ENCODE measurements around the gene CERS5. TPM values are rescaled to one million over a fixed set of nuclear protein-coding genes. Genes with fewer than 3 reads are reported as not detected.

Gene CERS5
- total RNA-seq, 2 experiments from 2014 or later = 27.6 to 36.9 TPM

GRCh38 chr12:50088577-50089335 is 78.4 kb downstream of the CERS5 start:
- POLR2A ChIA-PET = interaction anchor here (0.5 to 2.4 kb wide), 3 partner anchors 12 to 59 kb away, joined by 3 to 14 read pairs (median 8); partner anchors contain the start of gene COX14

GRCh38 chr12:50087995-50088394 is 79.2 kb downstream of the CERS5 start:
- Histone ChIP-seq H2AFZ (ENCODE audit: low read length) (no peak overlapping the region), H3K9me2 (ENCODE audit: insufficient read depth, low read length) (no peaks in the 10 kb centered on the region), H3K4me3 (ENCODE audit: low read depth, low read length, poor library complexity, severe bottlenecking) (no peak overlapping the region), H3K9me3 (ENCODE audit: low read length) (no peaks in the 10 kb centered on the region), H3K27ac (ENCODE audit: low read depth, low read length, poor library complexity, severe bottlenecking) (peak overlapping the region; percentile 17), H3K36me3 (ENCODE audit: insufficient read depth, low read length) (peaks cover 63% of the 10 kb centered on the region), H4K20me1 (ENCODE audit: insufficient read depth, low read length) (0 out of 2 replicates have a peak, but pooled peaks cover 3% of the 10 kb centered on the region), H3K4me1 (ENCODE audit: insufficient read depth, low read length, poor library complexity, severe bottlenecking) (peaks cover 38% of the 10 kb centered on the region), H3K79me2 (ENCODE audit: insufficient read depth, low read depth, low read length) (peaks cover 16% of the 10 kb centered on the region; the same call in 1 of the 2 replicates), H3K4me2 (ENCODE audit: low read length) (peak overlapping the region; percentile 16)
- TF ChIP-seq CTCF (conservative IDR thresholded peaks at IDR 0.05; ENCODE audit: low read length) (no peak), EZH2phosphoT487 (IDR thresholded peaks at IDR 0.05; ENCODE audit: borderline replicate concordance, low read depth, low read length) (no peak)
- BruUV-seq (replicated peaks) = no TSS peak
- ChIA-PET CTCF (ENCODE audit: unreplicated experiment) (interaction anchor here (1.5 kb wide), 1 partner anchor 23 kb away, joined by 10 read pairs; no protein-coding TSS in a partner anchor), POLR2A (interaction anchor here (0.5 to 2.4 kb wide), 4 partner anchors 13 to 60 kb away, joined by 3 to 14 read pairs (median 6); partner anchors contain the start of gene COX14)
- intact Hi-C loops (cut with micrococcal nuclease; ENCODE audit: unreplicated experiment) = loop anchor here (2.0 kb wide), 1 partner anchor 87 kb away; no protein-coding TSS in a partner anchor
- no peak for DNase-seq (ENCODE audit: low spot score)

More at GRCh38 chr12:50088577-50089335, 78.4 kb downstream of the CERS5 start:
- Histone ChIP-seq H4K20me1 (ENCODE audit: insufficient read depth, low read length) (0 out of 2 replicates have a peak, but pooled peaks cover 3% of the 10 kb centered on the region), H3K27ac (ENCODE audit: low read depth, low read length, poor library complexity, severe bottlenecking) (peak overlapping the region; percentile 17), H3K9me2 (ENCODE audit: insufficient read depth, low read length) (no peaks in the 10 kb centered on the region), H2AFZ (ENCODE audit: low read length) (no peak overlapping the region), H3K36me3 (ENCODE audit: insufficient read depth, low read length) (peaks cover 70% of the 10 kb centered on the region), H3K4me2 (ENCODE audit: low read length) (peak overlapping the region; percentile 16), H3K4me3 (ENCODE audit: low read depth, low read length, poor library complexity, severe bottlenecking) (no peak overlapping the region), H3K9me3 (ENCODE audit: low read length) (no peaks in the 10 kb centered on the region), H3K79me2 (ENCODE audit: insufficient read depth, low read depth, low read length) (peaks cover 16% of the 10 kb centered on the region; the same call in 1 of the 2 replicates), H3K4me1 (ENCODE audit: insufficient read depth, low read length, poor library complexity, severe bottlenecking) (peaks cover 33% of the 10 kb centered on the region)
- no peak for TF ChIP-seq EZH2phosphoT487 (IDR thresholded peaks at IDR 0.05; ENCODE audit: borderline replicate concordance, low read depth, low read length)
- TF ChIP-seq CTCF (conservative IDR thresholded peaks at IDR 0.05; ENCODE audit: low read length) = peak; percentile 99
- BruUV-seq (replicated peaks) = no TSS peak
- intact Hi-C loops (cut with micrococcal nuclease; ENCODE audit: unreplicated experiment) = loop anchor here (2.0 kb wide), 1 partner anchor 86 kb away; no protein-coding TSS in a partner anchor
- CTCF ChIA-PET (ENCODE audit: unreplicated experiment) = interaction anchor here (1.1 to 1.5 kb wide), 2 partner anchors 21 to 22 kb away, joined by 6 to 10 read pairs; no protein-coding TSS in a partner anchor
- DNase-seq (ENCODE audit: low spot score) = peak; percentile 82
